ENCODE data around the gene ANAPC4.

GRCh38 chr4:25386926-25387325, 9.9 kb downstream of the ANAPC4 start:
- TF ChIP-seq POLR2AphosphoS5 (IDR thresholded peaks at IDR 0.05; ENCODE audit: low read depth, low read length) (no peak), SPI1 (IDR thresholded peaks at IDR 0.05; ENCODE audit: low read depth, low read length) (no peak), POLR2A (IDR thresholded peaks at IDR 0.05; ENCODE audit: low read depth, low read length) (no peak), TAF1 (IDR thresholded peaks at IDR 0.05; ENCODE audit: low read depth, low read length) (no peak), PAX5 (IDR thresholded peaks at IDR 0.05; ENCODE audit: insufficient read depth, low read length, severe bottlenecking) (no peak), POU2F2 (IDR thresholded peaks at IDR 0.05; ENCODE audit: low read depth, low read length) (no peak)

Data from GM12891 (cell line).